Measurements from ENCODE around the gene PITPNB. TPM values are rescaled to one million over a fixed set of nuclear protein-coding genes. Genes with fewer than 3 reads are reported as not detected.
A peak's percentile ranks its signal among the peaks of the same experiment; 100 is the strongest.

The PITPNB gene
- total and polyA plus RNA-seq, 2 donors from 2014 or later, result 23.7 to 72.0 TPM

GRCh38 chr22:27829620-27830019 lies 89.4 kb downstream of the PITPNB start:
- Histone ChIP-seq H3K36me3 (ENCODE audit: control insufficient read depth in 2 of 3, insufficient read depth in 3 of 3, low read length in 3 of 3) (no peaks in the 10 kb centered on the region), H3K27ac (ENCODE audit: low read depth in 2 of 2, low read length in 2 of 2) (no peak overlapping the region), H3K27me3 (ENCODE audit: control insufficient read depth, insufficient read depth, low read length) (no peaks in the 10 kb centered on the region), H3K9ac (ENCODE audit: low read length in 3 of 3) (no peak overlapping the region), H3K4me1 (ENCODE audit: control insufficient read depth in 2 of 3, insufficient read depth in 2 of 3, low read depth in 1 of 3, low read length in 3 of 3) (no peaks in the 10 kb centered on the region), H3K4me3 (ENCODE audit: low read length in 3 of 3) (no peak overlapping the region), H3K9me3 (ENCODE audit: control insufficient read depth in 2 of 3, insufficient read depth in 1 of 3, low read length in 3 of 3) (no peaks in the 10 kb centered on the region)
- no peak for FAIRE-seq
- TF ChIP-seq CTCF (IDR thresholded peaks at IDR 0.05; ENCODE audit: borderline replicate concordance, extremely low read depth, insufficient read depth), result no peak
- intact Hi-C loops (cut with DNase I), result no loop called here
- DNase-seq, result no peak

GRCh38 chr22:27827604-27828587 lies 91.2 kb downstream of the PITPNB start:
- no peaks in the 10 kb centered on the region for H3K27me3 ChIP-seq (ENCODE audit: control insufficient read depth, insufficient read depth, low read length)
- no peak overlapping the region for H3K9ac ChIP-seq (ENCODE audit: low read length in 3 of 3)
- intact Hi-C loops (cut with DNase I), result no loop called here
- DNase-seq (peak in 1 of 5 donors; percentile 25), FAIRE-seq (no peak)
- no peak overlapping the region for H3K27ac ChIP-seq (ENCODE audit: low read depth in 2 of 2, low read length in 2 of 2)
- no peaks in the 10 kb centered on the region for H3K9me3 ChIP-seq (ENCODE audit: control insufficient read depth in 2 of 3, insufficient read depth in 1 of 3, low read length in 3 of 3)
- TF ChIP-seq CTCF (IDR thresholded peaks at IDR 0.05; ENCODE audit: borderline replicate concordance, extremely low read depth, insufficient read depth), result no peak
- no peak overlapping the region for H3K4me3 ChIP-seq (ENCODE audit: low read length in 3 of 3)
- no peaks in the 10 kb centered on the region for H3K4me1 ChIP-seq (ENCODE audit: control insufficient read depth in 2 of 3, insufficient read depth in 2 of 3, low read depth in 1 of 3, low read length in 3 of 3)
- H3K36me3 ChIP-seq (ENCODE audit: control insufficient read depth in 2 of 3, insufficient read depth in 3 of 3, low read length in 3 of 3), result no peaks in the 10 kb centered on the region

GRCh38 chr22:27825174-27825573 lies 93.9 kb downstream of the PITPNB start:
- no peak for DNase-seq
- Histone ChIP-seq H3K27me3 (ENCODE audit: control insufficient read depth, insufficient read depth, low read length) (no peaks in the 10 kb centered on the region), H3K27ac (ENCODE audit: low read depth in 2 of 2, low read length in 2 of 2) (no peak overlapping the region), H3K4me1 (ENCODE audit: control insufficient read depth in 2 of 3, insufficient read depth in 2 of 3, low read depth in 1 of 3, low read length in 3 of 3) (no peaks in the 10 kb centered on the region), H3K9me3 (ENCODE audit: control insufficient read depth in 2 of 3, insufficient read depth in 1 of 3, low read length in 3 of 3) (no peaks in the 10 kb centered on the region), H3K4me3 (ENCODE audit: low read length in 3 of 3) (no peak overlapping the region), H3K9ac (ENCODE audit: low read length in 3 of 3) (no peak overlapping the region), H3K36me3 (ENCODE audit: control insufficient read depth in 2 of 3, insufficient read depth in 3 of 3, low read length in 3 of 3) (no peaks in the 10 kb centered on the region)
- intact Hi-C loops (cut with DNase I), result no loop called here
- FAIRE-seq, result no peak
- TF ChIP-seq CTCF (IDR thresholded peaks at IDR 0.05; ENCODE audit: borderline replicate concordance, extremely low read depth, insufficient read depth), result no peak

Data from kidney (tissue), 14 donors.